Activated gamma-delta T cell treated with anti-CD3 and anti-CD28 coated beads, Interleukin-2, amount 50 U/mL, for 16 hours (primary cell): ENCODE data around the gene ZFPL1.

Source experiments
- DNase-seq: peaks from one replicate; pipeline ENCODE4 v3.0.0-alpha.2; 2020; ENCODE audit warnings: low read depth

ZFPL1 gene

DNA sequence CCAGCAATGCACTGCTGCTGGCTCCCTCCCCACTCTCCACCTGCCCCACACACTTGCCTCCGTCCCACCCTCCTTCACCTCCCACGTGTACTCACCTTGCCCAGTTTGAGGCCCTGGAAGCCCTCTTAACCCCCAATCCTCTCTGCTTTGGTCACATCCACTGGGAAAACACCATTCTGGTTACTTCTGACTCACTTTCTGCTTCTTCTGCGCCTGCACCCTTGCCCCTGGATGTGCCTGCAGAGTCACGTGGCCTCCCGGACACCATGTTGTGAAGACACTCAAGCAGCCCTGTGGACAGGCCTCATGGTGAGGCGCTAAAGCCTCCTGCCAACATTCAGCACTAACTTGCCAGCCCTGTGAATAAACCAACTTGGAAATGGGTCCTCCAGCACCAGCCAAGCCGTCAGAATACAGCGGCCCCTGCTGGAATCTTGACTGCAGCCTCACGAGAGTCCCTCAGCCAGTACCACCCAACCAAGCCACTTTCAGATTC lies 23.1 kb upstream of the ZFPL1 start:
- no peak for DNase-seq

DNA sequence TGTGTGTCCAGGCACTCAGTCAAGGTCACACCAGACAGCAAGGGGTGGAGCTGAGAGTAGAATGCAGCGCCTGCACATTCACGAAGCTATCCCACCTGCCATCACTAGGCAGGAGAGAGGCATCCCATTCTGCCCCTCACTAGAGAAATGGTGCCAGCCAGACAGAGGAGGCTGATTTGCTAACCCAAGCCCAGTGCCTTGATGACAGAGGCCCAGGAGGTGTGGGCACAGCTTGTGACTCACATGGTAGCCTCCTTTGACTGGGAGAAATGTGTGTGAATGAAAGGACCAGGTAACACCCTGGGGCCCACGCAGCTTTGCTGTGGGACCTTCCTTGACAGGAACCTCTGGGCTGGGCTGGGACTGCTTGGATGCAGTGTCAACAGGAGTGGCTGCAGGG lies 20.5 kb upstream of the ZFPL1 start:
- DNase-seq = no peak

DNA sequence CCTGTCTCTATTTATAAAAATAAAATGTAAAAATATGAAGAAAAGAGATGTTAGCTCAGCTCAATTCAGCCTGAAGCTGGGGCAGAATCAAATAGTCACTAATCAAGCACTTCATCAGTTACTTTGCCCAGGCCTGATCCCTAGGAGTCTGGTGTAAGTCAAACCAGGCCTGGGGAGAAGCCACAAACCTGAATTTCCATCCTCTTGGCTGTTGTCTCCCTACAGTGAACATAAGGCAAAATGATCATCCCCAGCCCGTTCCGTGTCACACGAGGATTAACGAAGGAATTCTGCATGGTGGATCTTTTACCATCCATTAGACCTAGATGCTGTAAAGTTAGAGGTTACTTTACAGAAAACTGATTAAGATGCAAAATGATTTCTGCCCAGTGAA lies 19.2 kb upstream of the ZFPL1 start:
- no peak for DNase-seq

DNA sequence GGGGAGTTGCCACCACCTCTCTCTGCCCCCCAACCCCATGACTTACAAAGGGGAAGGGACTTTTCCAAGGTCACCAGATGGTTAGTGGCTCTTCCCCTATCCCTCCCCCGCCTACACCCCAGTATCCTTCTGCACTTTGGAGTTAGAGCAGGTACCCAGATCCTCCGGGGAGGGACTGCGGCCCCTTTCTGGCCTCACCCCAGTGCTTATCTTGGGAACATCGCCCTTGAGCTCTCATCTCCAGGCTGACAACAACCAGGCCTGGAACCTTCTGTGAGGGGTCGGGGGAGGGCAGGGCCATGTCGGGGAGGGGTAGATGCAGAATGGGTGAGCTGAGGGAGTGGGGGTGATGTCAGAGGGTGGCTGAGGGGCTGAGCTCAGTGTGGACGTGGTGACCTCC lies 18.2 kb upstream of the ZFPL1 start:
- no peak for DNase-seq

DNA sequence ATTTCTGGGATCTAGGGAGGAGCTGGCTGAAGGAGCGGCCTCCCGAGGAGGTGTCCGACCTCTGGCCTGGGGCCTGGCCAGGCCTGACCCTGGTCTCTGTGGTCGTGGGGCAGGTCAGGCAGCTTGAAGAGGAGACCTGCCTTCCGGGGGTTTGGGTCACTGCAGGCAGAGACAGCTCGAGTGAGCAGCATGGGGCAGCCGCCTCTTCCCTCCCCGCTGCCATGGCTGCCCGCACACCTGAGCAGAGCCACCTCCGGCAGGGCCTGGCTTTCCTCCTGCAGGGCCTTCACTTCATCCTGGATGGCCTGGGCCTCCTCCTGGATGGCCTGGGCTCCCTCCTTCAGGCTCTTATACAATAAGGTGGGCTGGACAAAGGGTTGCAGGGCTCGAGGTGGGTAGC lies 17.7 kb upstream of the ZFPL1 start:
- DNase-seq = no peak

DNA sequence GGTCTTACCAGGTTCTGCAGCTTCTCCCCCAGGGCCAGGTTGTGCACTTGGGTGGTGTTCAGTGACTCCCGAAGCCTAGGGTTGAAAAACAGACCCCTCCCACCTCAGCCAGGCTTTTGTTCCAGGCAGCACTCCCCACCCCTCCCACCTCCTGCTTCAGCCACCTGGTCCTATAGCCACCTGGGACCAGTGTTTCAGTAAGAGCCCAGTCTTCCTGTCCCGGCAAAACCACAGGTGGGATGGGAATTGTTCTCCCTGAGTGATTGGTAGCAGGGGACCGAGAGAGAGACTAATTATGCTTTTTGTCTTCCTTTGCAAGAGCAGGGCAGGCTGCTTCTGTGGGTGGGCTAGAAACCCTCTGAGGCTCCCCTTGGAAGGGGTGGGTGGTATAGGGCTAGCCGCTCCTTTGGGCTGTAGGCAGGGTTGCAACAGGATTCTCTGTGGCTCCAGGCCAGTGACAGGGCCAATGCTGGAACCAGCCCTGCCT lies 17.2 kb upstream of the ZFPL1 start:
- no peak for DNase-seq

DNA sequence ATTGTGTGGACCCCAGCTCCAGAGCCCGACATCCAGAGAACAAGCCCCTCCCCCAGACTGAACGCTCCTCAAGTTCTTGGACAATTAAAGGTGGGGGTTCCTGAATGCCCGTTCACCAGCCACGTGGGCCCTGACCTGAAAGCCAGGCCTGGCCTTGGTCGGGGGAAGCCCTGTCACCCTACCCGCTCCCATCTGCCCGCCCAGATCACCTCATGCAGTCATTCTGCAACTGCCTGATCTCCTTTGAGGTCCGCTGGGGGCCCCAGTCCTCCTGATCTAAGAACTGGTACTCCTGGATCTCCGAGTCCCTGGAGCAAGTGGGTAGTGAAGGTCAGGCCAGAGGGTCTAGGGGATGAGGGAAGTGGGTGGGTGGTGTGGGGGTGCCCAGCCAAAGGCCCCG lies 16.6 kb upstream of the ZFPL1 start:
- no peak for DNase-seq

DNA sequence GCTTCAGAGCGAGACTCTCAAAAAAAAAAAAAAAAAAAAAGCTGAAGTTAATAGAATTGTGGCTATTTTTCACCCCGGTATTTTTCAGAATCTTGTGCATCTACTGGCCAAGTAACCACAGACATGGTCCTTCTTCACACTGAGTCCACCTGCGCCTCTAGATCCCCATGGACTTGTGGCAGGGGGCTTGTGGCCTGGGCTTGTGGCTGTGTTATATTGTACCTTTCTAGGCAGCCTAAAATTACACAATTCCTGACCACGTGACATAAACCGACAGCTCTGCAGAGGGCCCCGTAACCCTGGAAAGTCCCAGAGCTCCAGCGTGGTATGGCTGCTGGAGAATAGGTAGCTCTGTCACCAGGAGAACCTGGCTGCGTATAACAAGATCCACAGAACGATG lies 14.8 kb upstream of the ZFPL1 start:
- DNase-seq = no peak

DNA sequence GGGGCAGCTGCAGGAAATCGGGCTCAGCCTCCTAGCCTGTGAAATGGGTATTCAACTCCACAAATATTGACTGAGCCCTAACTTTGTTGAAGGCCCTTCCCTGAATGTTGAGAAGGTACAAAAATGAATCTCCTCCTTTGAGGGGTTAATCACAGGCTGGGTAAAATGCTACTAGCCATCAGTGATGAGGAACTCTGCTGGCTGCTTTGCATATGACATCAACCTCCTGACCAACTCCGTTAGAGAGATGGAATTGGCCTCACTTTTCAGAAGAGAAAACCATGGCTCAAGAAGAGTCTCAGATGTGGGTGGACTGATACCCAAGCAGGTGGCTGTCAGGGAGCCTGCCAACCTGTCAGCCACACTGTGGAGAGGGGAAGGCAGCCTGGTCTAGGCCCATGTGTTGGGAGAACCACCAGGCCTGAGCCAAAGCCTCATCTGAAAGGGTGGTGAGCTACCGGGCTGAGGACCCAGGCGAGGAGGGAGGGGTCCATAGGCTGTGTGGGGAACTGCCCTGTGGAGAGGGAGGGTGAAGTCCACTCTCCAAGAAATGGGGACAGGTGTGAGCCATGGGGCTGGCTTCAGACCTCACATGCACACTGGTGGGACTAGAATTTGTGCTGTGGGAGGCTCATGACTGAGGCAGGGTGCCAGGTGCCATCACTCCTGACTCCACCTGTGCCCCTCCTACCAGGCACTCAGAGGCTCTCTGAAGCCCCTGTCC lies 12.0 kb upstream of the ZFPL1 start:
- no peak for DNase-seq

DNA sequence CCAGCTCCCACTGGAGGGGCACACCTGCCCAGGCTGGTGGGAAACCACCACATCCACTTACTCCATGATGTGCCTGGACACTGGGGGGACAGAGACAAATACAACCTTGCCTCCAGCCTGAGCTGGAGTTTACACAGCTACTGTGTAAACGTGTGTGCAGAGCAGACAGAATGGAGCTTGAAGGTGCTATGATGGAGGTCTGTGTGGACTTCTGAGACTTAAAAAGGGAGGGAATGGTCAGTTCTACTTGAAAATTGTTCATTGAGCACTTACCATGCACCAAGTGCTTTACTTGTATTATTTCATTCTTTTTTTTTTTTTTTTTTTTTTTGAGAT lies 11.4 kb upstream of the ZFPL1 start:
- DNase-seq = no peak

DNA sequence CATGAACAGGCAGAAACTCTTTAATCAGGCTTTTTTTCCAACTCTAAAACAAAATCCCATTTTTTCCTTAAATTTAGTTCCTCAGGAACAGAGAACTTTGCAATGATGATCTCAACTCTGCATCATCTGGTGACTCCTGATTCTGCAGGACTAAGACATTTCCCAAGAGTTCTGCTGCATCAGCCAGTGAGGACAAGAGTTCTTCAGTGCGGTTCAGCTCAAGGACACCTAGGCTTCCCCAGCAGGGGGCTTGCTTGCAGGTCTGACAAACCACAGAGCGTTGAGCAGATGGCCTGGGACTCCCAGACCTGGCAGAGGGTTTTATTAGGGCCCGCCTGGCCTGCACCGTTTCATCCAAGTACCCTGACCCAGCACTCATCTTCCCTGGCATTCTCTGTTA lies 6.6 kb upstream of the ZFPL1 start:
- no peak for DNase-seq

DNA sequence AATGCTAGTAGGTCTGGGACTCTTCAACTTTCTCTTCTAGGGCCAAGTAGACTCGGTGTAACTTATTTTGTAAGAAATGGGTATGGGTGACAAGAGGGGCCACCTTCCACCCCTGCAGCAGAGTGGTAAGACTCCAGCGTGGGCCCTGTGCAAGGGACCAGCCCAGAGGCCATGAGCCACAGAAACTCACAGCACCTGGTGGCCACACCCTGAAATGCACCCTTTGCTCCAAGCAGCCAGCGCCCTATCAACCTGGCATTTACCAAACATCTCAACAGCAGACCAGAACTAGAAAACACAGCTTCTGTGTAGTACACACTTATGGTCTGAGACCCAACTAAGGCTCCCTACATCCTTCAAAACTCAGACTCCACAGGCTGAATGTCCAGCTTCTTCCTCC lies 5.9 kb upstream of the ZFPL1 start:
- DNase-seq = peak; percentile 58

DNA sequence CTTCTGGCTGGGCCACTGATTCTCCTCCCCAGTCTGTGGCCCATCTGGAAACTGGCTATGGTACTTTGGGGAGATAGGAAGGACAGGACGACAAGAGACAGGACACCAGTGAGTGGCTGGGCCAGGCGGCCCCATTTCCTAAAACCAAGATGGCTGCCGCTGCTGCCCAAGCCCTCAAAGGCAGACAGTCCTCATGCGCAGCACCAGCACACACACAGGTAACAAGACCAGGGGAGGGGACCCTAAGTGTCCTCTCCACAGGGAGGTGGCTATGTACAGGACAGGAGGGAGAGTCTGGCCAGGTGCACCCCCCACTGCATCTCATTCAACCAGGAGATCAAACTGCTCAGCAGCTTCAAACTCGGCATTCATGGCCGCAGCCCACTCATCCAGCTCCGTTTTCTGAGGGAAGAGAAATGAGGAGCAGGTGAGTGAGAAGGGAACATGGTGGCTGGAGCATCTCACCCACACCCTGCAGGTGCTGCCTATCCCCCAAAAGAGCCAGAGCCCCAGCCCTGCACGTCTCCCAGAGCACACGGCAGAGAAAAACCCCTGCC lies 5.2 kb upstream of the ZFPL1 start:
- no peak for DNase-seq

DNA sequence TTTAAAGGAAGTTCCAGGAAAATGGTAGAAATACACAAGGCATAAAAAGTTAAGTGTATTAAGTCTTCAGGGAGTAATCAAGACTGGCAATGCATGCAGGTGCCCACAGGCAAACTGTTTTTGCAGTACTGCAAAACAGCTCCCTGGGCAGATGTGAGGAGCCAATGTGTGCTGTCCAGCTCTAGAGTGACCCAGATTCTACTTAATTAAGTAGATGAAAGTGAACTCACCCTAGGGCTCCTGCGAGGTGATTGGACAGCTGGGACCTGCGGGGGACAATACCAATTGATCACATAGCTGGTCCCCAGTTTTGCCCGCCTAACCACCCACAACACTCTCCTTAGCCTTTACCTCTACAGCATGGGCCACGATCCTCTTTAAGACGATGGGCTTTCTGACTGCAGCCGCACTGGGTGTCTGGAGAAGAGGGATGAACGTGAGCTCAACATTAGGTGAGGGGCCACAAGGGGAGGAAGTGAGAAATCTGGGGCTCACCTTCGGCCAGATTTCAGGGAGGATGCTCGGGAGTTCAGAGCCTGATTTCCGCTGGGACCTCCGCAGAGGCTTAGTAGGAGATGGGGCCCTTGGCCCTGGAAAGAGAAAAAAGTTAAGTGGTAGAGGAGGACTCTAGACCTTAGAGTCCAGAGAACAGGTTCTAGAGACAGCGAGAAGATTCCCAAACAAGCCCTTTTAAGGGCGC lies 738 bp upstream of the ZFPL1 start:
- DNase-seq = no peak

DNA sequence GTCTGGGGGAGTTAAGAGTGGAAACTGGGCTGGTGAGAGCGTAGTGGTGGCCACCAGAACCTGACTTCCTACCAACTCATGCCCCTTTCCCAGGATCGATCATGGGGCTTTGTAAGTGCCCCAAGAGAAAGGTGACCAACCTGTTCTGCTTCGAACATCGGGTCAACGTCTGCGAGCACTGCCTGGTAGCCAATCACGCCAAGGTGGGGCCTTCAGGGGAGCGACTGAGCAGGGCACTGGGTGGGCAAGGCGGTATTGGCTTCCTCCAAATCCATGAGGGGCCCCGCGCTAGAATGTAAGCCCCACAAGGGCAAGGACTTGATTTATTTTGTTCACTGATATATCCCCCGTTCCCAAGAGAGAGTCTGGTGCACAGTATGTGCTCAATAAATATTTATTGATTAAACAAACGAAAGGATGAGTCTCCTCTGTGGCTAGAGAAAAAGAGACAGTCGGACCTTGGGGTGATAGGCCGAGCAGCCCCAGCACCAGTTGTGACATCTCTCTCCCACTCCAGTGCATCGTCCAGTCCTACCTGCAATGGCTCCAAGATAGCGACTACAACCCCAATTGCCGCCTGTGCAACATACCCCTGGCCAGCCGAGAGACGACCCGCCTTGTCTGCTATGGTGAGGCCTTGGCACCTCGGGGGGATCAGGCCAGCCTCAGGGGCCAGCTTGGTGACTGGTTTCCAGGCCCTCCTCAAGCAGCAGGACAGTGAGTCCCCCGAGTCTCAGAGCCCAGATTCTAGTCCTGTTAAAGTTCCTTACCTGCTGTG lies 765 bp downstream of the ZFPL1 start:
- DNase-seq = no peak

DNA sequence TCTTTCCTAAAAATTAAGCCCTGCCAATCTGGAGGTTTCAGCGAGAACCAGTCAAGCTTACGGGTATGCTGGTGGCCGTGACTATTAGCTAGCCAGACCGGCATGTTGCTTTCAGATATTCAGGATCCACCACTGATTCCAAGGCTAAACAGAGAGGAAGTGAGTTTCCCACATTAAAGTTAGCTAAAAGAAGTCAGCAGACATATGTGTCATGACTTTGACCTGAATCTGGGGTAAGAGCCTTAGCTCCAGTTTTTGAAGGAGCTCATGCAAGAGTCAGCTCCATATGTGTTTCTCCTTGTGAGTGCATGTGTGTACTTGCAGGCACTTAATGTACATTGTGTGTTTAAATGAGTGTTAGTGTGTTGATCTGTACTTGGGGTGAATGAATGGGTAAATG lies 1.4 kb downstream of the ZFPL1 start:
- DNase-seq = no peak

DNA sequence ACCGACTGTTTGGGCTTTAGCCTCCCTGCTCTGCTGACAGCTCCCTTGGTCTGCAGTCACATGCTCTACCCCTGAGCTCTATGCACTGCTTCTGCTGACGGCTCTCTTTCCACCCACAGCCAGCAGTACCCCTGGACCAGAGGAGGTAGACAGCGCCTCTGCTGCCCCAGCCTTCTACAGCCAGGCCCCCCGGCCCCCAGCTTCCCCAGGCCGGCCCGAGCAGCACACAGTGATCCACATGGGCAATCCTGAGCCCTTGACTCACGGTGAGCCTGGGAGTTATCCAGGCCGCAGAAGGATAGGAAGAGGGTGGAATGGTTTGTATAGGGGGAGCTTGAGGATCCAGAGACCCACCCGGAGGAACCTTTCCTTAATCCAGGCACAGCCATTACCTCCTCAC lies 2.8 kb downstream of the ZFPL1 start:
- no peak for DNase-seq

DNA sequence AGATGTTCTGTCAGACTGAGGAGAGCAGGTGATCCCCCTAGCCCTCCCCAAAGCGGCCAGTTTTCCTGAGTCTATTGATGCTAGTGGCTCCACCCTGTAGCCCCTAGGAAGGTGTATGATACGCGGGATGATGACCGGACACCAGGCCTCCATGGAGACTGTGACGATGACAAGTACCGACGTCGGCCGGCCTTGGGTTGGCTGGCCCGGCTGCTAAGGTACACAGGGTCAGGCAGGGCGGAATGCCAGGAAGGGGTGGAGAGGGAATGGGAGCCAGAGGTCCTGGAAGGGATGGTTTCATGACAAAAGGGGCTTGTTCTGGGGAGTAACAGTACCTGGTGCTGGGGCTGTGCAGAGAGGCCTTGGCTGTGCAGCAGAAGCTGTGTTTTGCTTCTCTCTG lies 3.2 kb downstream of the ZFPL1 start:
- DNase-seq = no peak

DNA sequence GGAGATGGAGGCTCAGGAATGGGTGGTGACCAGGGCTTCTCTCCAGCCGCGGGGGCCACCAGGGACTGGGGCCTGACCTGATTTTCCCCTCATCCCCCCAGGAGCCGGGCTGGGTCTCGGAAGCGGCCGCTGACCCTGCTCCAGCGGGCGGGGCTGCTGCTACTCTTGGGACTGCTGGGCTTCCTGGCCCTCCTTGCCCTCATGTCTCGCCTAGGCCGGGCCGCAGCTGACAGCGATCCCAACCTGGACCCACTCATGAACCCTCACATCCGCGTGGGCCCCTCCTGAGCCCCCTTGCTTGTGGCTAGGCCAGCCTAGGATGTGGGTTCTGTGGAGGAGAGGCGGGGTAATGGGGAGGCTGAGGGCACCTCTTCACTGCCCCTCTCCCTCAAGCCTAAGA lies 3.8 kb downstream of the ZFPL1 start:
- no peak for DNase-seq

DNA sequence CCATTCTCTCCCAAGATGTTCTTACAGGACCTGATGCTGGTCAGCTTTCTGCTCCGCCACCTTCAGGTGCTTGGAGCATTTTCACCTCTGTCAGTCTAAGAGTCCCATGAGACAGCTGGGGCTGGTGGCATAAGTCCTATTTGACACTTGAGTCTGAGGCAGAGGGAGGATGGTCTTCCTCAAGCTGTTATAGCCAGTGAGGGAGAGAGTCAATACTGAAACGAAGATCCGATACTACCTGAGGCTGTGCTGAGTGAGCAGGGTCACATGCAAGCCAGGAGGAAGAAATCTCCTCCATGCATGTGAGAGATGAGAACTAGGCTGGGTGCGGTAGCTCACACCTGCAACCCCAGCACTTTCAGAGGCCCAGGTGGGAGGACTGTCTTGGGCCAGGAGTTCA lies 5.6 kb downstream of the ZFPL1 start:
- no peak for DNase-seq

DNA sequence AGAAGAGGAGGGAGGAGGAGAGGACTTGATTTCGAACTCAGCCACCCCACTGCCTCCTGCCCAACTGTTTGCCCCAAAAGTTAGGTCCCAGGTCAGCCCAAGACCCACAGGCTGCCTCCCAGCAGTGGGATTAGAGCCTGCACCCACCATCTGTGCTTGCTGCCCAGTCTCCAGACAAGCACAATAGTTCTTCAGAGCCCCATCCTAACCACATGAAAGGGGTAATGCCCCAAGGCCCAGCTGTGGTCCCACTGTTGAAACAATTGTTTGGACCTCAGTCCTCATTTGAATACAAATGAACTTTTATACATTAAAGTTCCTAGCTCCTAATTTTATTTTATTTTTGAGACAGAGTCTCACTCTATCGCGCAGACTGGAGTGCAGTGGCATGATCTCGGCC lies 6.6 kb downstream of the ZFPL1 start:
- no peak for DNase-seq

DNA sequence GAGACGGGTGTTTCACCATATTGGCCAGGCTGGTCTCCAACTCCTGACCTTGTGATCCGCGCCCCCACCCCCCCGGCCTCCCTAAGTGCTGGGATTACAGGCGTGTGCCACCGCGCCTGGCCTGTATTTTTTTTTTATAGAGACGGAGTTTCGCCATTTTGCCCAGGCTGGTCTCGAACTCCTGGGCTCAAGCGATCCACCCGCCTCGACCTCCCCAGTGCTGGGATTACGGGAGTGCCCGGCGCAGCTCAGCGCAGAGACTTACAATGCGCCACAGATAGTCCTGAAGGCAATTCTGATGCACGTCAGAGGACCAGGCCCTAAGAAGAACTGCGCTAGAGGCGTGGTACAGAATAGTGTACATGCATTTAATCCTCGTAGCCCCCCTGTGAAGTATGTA lies 11.4 kb downstream of the ZFPL1 start:
- DNase-seq = no peak
